Lower leg skin (tissue), 4 donors: ENCODE results near the gene SKIDA1. TPM values are rescaled to one million over a fixed set of nuclear protein-coding genes. Genes with fewer than 3 reads are reported as not detected.
A peak's percentile ranks its signal among the peaks of the same experiment; 100 is the strongest.

Source experiments
- DNase-seq, 2 donors: peaks; one replicate each; pipeline ENCODE4 v3.0.0-alpha.2; 2019; ENCODE audit warnings: low spot score in 2 of 2
- H3K4me3 ChIP-seq: fragments of 200-600 bp; sonication (generic); 2 replicates; pipeline ENCODE4 v1.5.1; 2017; ENCODE audit warnings: mild to moderate bottlenecking, low read depth; ENCODE audit not compliant: poor library complexity, severe bottlenecking
- POLR2A ChIP-seq, 2 donors: fragments of 450-650 bp; IDR thresholded peaks; one replicate each; pipeline ENCODE4 v1.6.1; 2016 to 2017; ENCODE audit warnings: antibody characterized with exemption in 2 of 2, mild to moderate bottlenecking in 1 of 2, moderate library complexity in 1 of 2
- WGBS, 2 donors: methylation state at CpG; one replicate each; pipeline ENCODE4 v1.1.5; 2018; 5-methylcytosine and 5-hydroxymethylcytosine counted together
- intact Hi-C: fragments of 100-400 bp; cut with DNase I; formaldehyde crosslinking; loops from one replicate; pipeline ENCODE4 v1.15.0; 2023; ENCODE audit warnings: low total_unique reads
- total RNA-seq, 4 donors: library from RNA; depleted of rRNA; stranded (reverse); fragments of >200 nt; gene quantifications; one replicate each; pipeline ENCODE4 v1.1.0, GENCODE V29; 2016
- TF ChIP-seq, protein P1 (sequence below), 3 donors: fragments of 450-650 bp; IDR thresholded peaks; one replicate each; pipeline ENCODE4 v1.5.1; 2016; ENCODE audit warnings: antibody characterized with exemption in 3 of 3, mild to moderate bottlenecking in 3 of 3, moderate library complexity in 2 of 3

The SKIDA1 gene
- total RNA-seq, 4 donors from 2014 or later, result 0.38 to 1.4 (median 0.96) TPM

DNA sequence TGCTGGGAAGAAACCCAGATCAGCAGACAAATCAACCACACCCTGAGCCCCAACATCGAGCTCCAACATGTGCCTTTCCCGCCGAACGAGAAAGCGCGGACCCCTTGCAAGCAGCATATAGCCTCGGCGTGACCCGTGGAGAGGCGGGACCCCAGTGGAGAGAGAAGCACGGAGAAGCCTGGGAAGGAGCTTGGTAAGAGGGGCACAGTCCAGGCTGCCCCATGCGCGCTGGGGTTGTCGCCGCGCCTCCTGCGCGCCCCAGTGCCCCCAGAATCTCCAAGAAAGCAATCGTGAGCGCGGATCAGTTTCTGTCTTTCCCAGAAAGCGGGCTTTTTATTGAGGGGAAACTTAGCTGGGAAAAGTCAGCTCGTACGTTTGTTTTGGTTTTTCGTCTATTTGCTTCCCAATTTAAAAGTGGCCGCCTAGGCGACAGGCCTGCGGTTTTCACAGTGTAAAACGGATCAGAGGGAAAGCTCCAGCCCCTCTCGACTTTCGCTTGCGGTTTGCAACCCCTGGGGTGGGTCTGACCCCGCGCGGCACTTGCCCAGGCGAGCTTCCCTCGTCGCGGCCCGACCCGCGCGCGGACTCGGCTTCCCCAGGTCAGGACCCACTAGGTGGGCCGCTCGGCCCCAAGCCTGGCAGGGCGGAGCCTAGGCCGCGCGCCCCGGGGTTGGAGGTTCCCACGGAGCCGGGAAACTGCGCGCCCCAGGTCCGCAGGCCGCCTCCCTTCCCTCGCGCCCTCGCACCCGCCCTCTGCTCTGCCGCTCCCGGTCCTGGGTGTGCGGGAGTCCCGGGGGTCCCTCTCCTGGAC is 31.1 kb downstream of the SKIDA1 start:
- 7 to 12% methylated on average over 61 to 65 of the region's 66 CpGs for WGBS, 2 donors
- TF ChIP-seq, protein P1, sequence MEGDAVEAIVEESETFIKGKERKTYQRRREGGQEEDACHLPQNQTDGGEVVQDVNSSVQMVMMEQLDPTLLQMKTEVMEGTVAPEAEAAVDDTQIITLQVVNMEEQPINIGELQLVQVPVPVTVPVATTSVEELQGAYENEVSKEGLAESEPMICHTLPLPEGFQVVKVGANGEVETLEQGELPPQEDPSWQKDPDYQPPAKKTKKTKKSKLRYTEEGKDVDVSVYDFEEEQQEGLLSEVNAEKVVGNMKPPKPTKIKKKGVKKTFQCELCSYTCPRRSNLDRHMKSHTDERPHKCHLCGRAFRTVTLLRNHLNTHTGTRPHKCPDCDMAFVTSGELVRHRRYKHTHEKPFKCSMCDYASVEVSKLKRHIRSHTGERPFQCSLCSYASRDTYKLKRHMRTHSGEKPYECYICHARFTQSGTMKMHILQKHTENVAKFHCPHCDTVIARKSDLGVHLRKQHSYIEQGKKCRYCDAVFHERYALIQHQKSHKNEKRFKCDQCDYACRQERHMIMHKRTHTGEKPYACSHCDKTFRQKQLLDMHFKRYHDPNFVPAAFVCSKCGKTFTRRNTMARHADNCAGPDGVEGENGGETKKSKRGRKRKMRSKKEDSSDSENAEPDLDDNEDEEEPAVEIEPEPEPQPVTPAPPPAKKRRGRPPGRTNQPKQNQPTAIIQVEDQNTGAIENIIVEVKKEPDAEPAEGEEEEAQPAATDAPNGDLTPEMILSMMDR (IDR thresholded peaks at IDR 0.05), result no peak
- TF ChIP-seq POLR2A (IDR thresholded peaks at IDR 0.05), result no peak
- peak overlapping the region; percentile 58 for H3K4me3 ChIP-seq
- intact Hi-C loops, result loop anchor here (5.0 to 10.0 kb wide), 2 partner anchors 210 to 458 kb away; no protein-coding TSS in a partner anchor
- peak in 1 of 2 donors; percentile 85 for DNase-seq

DNA sequence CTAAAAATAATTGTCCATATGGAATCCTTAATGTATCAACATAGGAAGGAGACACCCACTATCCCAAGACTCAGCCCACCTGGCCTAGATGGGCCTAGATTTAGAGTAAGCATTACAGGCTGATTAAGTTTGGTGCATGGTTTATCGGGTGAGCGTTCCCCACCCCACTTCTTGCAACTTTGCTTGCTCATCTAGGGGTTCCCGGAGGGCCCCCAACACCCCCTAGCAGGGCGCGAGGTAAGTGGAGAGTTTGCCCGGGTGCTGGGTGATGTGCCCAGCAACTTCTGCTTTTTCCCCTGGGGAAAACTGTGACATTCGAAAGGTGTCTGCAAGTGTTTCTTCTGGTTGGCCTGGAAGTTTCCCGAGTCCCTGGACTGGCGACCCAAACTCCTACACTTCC is 31.7 kb downstream of the SKIDA1 start:
- TF ChIP-seq POLR2A (IDR thresholded peaks at IDR 0.05), result no peak
- TF ChIP-seq, protein P1 (IDR thresholded peaks at IDR 0.05), result no peak
- WGBS, 2 donors, result 57 to 67% methylated on average over 9 of the region's 9 CpGs
- DNase-seq, result no peak
- H3K4me3 ChIP-seq, result no peak overlapping the region
- intact Hi-C loops, result loop anchor here (10.0 kb wide), 1 partner anchor 209 kb away; no protein-coding TSS in a partner anchor

DNA sequence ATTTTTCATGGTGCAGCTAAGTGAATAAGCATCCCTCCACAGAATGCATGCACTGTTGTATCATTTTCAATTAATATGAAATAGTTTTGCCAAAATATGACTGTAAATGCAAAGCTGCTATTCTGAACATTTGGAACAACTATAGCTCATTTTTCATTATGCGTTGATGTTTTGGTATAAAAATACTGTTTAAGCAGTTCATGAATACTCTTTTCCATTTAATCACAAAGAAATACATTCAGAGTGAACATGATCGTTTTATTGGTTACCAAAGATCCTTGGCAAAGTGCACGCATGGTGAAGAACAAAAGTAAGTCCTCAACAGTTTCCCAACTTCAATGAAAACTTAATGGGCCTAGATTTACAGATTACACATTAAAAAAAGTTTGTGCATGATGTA is 33.1 kb downstream of the SKIDA1 start:
- TF ChIP-seq, protein P1 (IDR thresholded peaks at IDR 0.05), result no peak
- no peak for TF ChIP-seq POLR2A (IDR thresholded peaks at IDR 0.05)
- no peak for DNase-seq
- intact Hi-C loops, result loop anchor here (10.0 kb wide), 1 partner anchor 208 kb away; no protein-coding TSS in a partner anchor
- H3K4me3 ChIP-seq, result no peak overlapping the region
- 64 to 66% methylated on average over 3 of the region's 3 CpGs for WGBS, 2 donors

DNA sequence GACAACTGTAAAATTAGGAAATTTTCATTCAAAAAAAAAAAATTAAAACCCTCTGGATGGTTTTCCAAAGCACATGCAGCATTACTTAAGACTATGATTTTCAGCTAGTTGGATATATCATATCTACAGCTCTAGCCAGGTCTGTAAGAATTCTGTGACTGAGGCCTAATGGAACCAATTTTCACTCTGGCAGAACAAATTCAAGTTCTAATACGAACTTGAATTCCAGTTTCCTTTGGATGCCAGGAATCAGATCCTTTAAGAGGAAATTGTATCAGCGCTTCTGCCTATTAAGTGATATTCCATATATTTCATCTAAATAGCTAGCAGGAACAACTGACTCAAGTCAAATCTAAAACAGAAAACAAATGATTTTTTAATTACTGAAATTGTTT is 34.8 kb downstream of the SKIDA1 start:
- intact Hi-C loops, result loop anchor here (10.0 kb wide), 1 partner anchor 206 kb away; no protein-coding TSS in a partner anchor
- TF ChIP-seq, protein P1 (IDR thresholded peaks at IDR 0.05), result no peak
- TF ChIP-seq POLR2A (IDR thresholded peaks at IDR 0.05), result no peak
- 79 to 80% methylated on average over 2 of the region's 2 CpGs for WGBS, 2 donors
- H3K4me3 ChIP-seq, result no peak overlapping the region
- no peak for DNase-seq

DNA sequence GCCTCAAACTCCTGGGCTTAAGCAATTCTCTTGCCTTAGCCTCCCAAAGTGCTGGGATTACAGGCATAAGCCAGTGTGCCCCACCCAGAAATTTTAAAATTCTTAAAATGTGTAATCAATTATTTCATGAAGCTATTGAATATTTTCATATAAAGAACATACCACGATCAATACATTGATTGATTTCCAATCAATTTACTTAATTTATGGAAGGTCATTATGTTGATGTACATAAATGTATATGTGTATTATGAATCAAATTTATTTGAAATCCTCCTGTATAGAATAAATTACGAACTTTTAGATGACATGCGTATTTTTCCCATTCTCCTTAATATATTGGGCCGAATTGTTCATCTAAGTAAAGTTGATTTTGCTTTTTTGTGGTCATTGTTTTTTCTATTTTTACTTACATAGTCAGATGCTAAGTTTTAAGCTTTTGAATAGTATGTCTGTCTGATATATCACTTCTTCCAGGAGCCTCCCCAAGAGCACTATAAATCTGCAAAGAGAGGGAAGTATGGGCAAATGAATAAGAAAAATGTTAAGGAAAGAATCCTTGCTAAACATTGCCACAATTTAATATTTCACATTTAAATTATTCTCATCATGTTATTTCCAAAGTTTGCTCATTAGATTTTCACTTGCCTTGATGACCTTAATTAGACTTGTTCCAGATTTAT is 35.3 kb downstream of the SKIDA1 start:
- intact Hi-C loops, result loop anchor here (10.0 kb wide), 1 partner anchor 205 kb away; no protein-coding TSS in a partner anchor
- H3K4me3 ChIP-seq, result no peak overlapping the region
- DNase-seq, result no peak
- WGBS, 2 donors, result 94% methylated on average over 4 of the region's 4 CpGs
- TF ChIP-seq, protein P1 (IDR thresholded peaks at IDR 0.05), result no peak
- TF ChIP-seq POLR2A (IDR thresholded peaks at IDR 0.05), result no peak
